HG03558 (cell line): Measurements from ENCODE around the gene NEDD4L.
"Not testable (repeated sequence)": the region's sequence is repeated elsewhere in the genome, so short reads cannot be mapped to it uniquely, and the experiment has no call there.

Experiments
- ATAC-seq: cut with Tn5 transposase; IDR thresholded peaks from one replicate; pipeline ENCODE4 v1.9.1; 2021; ENCODE audit warnings: moderate number of reproducible peaks; ENCODE audit not compliant: unreplicated experiment; ENCODE audit errors: extremely low read depth

NEDD4L gene

DNA sequence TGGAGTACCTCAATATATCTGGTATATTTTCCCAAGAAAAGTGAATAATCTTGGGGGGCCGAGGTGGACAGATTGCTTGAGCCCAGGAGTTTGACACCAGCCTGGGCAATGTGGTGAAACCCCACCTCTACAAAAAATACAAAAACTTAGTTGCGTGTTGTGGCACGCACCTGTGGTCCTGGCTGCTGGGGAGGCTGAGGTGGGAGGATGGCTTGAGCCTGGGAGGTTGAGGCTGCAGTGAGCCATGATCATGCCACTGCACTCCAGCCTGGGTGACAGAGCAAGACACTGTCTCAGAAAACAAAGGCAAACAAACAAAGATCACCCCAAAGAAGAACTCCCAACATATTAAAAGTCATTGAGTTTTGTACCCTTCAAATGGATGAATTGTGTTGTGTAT, 6.9 kb downstream of the NEDD4L start:
- not testable (repeated sequence) for ATAC-seq

DNA sequence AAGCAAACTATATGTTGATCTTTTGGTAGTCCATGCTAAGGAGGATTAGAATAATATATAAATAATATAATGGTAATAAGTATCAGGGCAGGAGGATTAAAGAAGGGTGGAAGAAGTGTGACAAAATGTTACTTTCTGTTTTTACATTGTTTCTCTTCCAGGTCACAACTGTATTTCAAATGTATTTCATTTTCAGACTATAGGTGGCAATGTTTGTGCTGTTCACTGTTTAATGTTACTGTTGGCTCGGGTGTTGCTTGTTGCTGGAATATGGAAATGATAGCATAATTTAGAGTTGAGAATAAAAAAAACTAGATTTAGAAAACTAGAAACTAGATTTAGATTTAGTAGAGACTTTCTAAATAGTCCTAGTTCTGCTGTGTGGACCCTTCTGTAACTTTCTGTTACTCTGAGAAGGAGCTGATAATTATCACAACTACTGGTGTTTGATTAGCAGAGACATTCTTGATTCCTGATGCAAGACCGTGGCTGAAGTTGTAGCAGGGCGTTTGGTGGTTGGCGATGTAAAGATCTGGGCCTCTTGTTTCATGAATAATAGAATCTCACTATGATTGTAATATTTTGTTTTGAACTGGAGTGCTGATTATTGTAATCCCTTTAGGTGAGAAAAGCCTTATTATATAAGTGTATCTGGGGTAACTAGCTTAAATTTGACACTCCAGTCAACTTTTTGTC, 7.9 kb downstream of the NEDD4L start:
- ATAC-seq = no peak

DNA sequence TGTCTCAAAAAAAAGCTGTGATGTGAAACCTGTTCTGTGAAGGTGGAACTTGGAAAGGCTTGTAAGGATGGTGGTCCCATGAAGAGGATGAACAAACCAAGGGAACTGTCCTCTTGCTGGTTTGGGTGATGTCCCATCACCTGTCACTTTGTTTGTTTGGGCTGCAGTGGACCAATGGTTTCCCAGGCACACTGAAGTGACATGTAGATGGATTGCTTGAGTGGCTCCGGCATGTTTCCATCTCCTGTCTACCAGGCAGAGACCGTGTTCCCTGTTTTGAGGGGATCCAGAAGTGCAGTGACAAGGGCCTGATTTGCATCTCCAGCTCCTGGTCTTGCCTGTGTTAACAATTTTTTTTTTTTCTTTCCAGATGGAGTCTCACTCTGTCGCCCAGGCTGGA, 8.9 kb downstream of the NEDD4L start:
- no peak for ATAC-seq

DNA sequence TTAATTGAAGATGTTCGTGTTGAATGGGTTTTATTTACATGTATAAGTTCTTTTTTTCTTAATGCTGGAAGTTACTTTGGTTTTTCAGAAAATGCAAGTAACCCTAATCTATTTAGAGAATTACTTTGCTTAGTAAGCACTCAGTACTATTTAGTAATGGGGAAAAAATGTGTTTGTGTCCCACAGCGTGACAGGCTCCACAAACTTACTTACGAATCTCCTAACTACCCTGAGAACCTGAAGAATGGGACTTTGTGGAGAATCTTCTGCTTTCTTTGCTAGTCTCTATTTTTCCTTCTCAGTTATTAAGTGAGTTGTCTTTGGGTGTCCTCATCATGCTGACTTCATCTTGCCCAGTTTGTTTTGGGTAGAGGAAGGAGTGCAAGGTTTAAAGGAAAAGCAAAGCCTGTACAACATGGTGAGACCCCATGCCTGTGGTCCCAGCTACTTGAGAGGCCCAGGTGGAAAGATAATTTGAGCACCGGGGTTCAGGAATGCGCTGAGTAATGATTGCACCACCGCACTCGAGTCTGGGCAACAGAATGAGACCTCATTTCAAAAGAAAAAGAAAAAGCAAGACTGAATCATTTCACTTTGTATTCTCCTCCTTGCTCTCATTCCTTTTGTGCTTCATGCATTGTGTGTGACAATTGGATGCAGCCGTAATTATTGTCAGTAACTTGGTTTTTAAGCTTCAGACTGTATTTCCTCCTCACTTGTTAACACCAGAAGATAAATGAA, 10.2 kb downstream of the NEDD4L start:
- ATAC-seq = no peak

DNA sequence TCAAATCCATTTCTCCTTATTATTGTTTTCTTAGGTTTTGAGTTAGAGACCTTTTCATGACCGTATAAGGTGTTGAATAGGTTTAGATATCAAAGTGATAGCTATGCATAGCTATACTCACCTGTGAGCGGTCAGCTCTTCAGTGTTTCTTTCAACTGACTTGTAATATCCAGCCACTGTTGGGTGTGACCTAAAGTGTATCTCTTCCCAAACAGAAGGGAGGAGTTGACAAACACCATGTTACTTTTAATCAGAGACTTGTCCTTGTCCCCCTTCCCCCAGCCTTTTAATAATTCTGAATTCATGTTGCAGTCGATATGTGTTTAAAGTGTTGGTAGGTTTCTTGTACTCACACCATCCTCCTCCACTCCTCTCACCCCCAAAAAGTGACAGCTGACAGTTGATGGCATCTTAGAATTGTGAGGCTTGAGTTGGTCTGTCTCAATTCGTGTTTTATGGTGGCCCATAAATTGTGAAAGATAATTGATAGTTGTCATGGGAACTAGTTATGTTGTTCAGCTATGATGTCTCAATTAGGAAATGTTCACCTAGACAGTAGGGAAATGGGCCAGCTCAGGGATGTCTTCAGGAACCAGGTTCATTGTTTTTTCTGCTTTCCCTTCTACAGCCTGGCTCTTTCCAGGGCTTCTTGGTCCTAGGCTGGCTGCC, 12.0 kb downstream of the NEDD4L start:
- ATAC-seq = no peak

DNA sequence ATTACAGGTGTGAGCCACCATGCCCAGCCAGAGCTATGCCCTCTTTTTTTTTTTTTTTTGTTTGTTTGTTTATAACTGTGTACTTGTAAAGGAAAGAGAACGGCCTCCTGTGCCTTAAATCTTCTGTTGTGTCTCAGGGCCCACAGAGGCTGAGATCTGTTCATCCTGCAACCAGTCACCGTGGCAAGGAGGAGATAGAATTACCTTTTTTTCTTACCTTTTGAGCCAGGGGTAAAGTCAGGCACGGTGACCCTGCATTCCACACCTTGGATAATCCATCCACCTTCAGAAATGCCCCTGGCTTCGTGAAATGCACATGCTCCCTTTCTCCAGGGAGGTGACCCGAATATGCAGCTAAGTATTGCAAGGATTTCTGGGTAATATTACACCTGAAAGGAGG, 12.8 kb downstream of the NEDD4L start:
- ATAC-seq = no peak

DNA sequence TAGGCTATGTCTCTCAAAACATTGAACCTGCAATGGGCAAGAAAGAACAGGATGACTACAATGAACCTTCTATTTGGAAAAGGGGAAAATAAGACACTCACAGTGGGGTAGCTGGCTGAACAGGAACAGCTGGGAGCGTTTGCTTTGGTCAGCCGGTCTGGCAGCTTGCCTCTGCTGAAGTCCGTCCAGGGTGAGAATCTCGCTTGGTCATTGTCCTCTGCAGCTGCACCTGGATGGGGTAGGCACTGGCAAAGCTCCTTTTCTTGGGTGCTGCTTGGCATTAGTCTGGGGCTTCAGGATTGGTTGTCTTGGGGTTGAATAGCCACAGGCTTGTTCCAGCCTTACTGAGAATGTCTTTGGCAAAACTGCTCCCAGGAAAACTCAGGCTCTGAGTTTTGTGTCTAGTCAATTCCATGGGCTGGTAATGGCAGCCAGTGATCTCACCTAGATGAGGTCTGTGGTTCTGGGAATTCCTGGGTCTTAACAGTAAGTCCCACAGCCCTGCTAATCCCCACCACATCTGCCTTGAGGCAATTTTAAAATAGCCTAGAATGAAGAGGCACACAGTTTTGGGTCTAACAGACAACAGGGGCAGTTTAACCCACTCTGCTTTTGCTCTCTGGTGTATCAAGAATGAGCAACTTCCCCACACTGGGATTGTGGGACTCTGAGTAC, 13.4 kb downstream of the NEDD4L start:
- no peak for ATAC-seq

DNA sequence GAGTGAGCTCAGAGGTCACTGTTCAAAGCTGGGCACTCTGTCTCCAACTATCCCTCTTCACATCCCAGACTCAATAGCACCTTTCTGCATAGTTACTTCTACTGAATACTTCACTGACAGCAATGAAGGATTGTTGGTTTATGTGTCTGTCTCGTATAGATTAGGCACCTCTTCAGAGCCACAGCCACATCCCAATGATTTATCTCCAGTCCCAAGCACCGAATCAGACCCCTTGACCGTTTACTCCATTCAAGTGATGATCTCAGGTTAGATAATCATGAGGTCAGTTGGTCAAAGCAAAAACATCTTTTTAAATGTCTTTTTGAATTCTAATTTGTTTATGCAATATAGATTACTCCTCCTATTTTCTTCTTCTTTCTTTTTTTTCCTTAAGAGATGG, 14.7 kb downstream of the NEDD4L start:
- ATAC-seq = no peak

DNA sequence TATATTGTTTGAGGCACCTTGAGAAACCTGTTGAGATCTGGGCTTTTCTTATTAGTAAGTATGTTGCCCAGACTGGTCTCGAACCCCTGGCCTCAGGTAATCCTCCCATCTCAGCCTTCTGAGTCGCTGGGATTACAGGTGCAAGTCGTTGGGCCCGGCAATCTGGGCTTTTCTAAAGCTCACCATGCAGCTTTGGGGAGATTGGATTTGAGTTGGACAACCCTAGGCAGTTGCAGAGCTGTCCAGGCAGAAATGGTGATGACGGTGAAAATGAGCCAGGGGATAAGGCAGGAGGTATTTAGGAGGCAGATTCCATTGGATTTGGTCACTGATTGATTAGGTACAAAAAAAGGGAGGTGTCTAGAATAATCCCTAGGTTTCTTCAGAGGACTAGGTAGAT, 16.2 kb downstream of the NEDD4L start:
- ATAC-seq = no peak

DNA sequence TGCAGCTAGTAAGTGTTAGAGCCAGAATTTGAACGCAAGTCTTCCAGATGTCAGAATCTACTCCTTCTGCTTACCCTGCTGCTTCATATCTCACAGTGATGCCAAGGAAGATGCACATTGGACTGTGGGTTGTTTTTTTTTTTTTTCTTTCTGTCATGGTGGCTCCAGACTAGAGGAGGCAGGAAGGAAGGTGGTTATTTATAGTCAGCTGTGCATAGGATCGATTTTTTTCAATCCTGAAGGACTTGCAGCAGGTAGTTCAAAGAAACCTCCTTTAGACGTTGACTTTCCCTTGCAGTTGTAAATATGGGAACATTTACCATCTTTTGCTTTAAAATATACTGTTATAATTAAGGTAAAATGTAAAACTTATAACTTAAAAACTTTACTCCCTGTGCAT, 17.3 kb downstream of the NEDD4L start:
- no peak for ATAC-seq

DNA sequence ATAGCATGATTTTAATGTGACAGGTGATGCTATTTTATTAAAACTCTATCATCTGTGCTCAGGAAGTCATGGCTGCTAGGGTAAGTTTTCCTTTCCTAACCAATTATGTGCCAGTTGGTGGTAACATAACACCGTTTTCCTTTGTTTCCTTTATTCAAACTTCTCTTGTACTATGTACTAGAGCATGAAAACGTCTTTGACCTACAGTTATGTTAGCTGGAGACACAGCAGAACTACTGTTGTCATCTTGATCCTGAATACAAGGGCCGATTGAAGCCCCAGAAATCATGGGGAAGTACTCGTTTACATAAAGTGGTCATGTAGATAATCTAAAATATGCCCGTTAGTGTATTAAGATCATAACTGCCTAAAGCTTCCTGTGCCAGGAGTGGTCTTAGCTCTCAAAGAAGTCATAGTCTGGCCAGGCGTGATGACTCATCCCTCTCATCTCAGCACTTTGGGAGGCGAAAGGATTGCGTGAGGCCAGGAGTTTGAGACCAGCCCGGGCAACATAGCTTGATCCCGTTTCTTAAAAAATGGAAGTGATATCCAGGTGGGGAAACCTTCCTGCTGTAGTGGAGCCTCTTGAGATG, 20.5 kb downstream of the NEDD4L start:
- ATAC-seq = no peak

DNA sequence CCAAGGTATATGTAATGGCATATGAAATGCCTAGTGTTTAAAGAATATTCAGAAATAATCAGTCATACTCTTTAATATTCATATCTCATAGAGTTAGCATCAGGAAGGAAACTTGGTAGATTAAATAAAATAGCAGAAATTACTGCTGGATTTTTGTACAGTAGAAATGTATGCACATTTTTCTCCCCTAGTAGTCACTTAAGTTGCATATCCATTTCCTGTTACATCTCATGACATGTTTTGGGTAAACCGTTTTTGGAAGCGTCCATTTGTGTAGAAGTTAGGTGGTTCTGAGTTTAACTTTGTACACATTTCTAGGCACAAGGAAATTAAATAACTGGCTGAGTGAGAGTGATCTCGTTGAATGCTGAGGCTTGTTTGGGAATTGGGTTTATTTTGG, 21.9 kb downstream of the NEDD4L start:
- ATAC-seq = no peak

DNA sequence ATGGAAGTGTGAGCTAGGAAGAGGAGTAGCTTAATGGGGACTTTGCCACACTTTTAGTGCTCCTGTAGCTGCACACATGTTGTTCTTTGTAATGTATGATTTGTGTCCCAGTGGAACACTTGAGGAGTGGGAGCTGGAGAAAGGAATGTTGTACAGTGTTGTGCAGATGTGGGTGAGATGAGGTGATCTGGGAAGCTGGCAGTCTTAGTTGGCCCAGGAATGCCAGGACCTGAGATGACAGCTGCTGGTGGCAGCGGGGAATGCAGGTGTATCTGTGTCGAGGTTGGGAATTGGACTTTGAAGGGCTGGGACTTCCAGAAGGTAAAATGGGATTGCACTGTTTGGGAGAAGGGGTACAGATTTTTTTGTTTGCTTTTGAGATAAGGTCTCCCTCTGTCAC, 23.6 kb downstream of the NEDD4L start:
- no peak for ATAC-seq

DNA sequence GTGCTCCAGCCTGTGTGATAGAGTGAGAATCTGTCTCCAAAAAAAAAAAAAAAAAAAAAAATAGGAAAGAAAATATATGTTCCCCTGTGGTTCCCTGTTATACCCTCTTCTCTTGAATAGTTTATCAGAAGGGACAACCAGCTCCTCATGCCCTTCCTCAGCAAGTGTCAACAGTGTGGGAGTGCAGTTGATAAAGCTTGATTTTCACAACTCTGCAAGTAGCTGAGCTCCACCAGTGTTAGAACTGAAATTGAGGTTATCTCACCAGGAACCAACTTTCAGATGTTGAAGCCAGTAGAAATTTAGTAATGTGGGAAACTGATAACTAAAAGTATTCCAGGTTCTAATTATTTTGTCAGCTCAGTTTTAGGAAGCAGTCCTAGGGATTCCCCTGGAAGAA, 25.1 kb downstream of the NEDD4L start:
- ATAC-seq = no peak

DNA sequence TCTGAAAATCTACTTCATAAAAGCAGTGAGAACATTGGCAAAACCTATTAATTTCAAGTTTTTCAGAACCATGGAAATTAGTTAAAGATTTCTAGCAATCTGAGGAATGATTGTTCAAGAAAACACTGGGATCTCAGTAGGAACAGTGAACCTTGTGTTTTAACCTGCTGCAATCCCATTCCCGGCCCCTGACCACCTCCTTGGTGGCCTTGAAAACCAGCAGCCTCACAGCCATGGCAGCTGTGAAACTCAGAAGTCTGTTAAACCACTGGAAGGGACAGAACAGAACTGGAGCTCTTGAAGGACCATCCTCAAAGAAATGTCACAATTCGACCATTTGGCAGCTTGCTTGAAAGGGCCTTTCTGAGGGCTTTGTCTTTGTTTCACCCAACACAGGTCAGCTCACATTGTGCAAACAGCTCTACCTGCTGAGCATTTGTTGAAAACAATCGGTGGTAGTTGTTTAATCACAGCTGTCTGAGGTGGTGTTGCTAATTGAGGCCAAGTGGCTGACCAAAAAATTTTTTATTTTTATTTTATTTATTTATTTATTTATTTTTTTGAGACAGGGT, 25.8 kb downstream of the NEDD4L start:
- no peak for ATAC-seq

DNA sequence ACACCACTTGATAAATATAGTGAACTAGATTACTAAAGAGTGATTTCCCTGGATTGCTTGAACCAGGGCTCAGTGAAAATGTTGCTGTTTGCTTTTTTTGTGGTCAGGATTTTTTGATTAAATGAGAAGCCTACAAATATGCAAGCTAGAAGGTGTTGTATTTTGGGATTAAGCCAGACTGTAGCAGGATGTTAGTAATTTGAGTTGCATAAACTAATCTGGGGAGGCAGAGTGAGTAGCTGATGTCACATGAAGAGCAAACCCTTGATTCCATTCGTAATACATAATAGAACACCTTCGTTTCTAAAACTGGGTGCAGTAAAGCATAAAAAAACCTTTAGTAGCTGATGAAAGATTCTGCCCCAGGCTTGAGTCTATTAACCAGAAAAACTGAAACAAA, 32.0 kb downstream of the NEDD4L start:
- ATAC-seq = no peak

DNA sequence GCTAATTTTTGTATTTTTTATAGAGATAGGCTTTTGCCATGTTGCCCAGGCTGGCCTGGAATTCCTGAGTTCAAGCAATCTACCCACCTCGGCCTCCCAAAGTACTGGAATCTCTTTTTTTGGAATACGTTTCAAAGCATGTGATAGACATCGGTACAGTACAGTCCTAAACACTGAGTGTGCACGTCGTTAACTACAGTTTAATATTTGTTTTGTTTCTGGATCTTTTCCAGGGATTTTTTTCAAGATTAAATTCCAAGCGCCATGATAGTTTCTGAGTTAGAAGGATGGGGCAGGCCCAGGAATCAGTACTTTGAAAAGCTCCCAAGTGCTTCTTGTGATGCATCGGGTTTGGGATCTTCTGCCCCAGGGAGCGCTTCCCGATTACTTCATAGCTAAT, 33.3 kb downstream of the NEDD4L start:
- ATAC-seq = no peak

DNA sequence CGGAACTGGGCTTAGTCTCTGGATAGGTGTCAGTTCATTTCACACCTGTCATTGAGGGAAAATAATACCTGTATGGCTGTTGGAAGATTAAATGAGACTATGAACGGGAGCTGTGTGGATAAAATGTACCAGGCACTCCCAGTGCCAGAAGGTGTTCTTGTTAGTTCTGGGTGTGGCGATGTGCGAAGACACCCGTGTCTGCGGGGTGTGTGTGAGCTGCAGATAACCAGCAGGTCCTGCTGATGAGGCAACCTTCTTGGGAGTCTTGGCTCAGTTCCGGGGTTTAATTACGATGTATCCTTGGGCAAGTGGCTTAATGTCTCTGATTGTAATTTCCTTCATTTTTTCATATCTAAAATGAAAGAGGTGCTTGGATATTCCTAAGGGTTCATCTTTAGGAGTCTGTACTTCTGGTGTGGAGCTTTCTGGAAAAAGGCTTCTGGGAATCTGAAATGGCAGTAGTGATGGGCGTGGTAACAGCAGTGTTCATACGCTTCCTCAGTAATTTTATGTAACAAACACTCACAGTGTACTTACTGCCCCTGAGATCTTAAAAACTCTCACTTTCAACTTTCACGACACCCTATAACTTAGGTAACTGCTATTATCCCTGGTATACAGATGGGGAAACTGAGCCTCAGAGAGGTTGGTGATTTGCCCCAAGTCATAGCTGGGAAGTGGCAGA, 35.0 kb downstream of the NEDD4L start:
- no peak for ATAC-seq

DNA sequence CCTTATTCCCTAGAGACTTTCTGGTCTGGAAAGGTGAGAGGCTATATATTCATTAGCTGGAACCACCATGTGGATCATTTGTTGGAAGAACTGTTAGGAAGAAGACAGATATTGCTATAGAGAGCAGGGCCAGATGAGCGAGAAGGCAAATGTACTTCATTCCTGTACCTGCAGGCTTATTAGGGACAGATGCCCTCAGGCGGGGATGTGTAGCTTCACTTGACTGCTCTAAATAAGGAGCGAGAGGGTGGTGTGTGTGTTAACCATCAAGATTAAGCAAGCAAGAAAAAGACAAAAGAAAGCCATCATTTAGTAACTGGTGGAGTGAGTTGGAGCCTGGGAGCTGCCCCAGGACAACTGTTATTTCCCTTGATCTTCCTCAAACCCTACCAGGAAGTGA, 36.4 kb downstream of the NEDD4L start:
- ATAC-seq = no peak
